Activated naive CD4-positive, alpha-beta T cell treated with anti-CD3 and anti-CD28 coated beads for 36 hours (primary cell): ENCODE measurements around the gene ITGAD. TPM values are rescaled to one million over a fixed set of nuclear protein-coding genes. Genes with fewer than 3 reads are reported as not detected.

Source experiments
- CTCF ChIA-PET: fragments of 350-600 bp; sonication (Branson Sonifier 250); formaldehyde crosslinking; loops from one replicate; lab custom pipeline; 2021; ENCODE audit warnings: antibody characterized with exemption; lab: Charles Lee
- DNase-seq: peaks from one replicate; pipeline ENCODE4 v3.0.0-alpha.2; 2020
- H3K27ac Mint-ChIP-seq: one replicate; pipeline ENCODE4 v1.8.0; 2021; ENCODE audit warnings: mild to moderate bottlenecking, mixed read lengths
- H3K27me3 Mint-ChIP-seq: one replicate; pipeline ENCODE4 v1.8.0; 2021; ENCODE audit warnings: low read depth, mixed read lengths
- H3K36me3 Mint-ChIP-seq: one replicate; pipeline ENCODE4 v1.8.0; 2021; ENCODE audit warnings: low read depth, mixed read lengths
- H3K4me1 Mint-ChIP-seq: one replicate; pipeline ENCODE4 v1.8.0; 2021; ENCODE audit warnings: low read depth, mixed read lengths
- H3K4me3 Mint-ChIP-seq: one replicate; pipeline ENCODE4 v1.8.0; 2021; ENCODE audit warnings: mild to moderate bottlenecking, moderate library complexity, mixed read lengths
- H3K9me3 Mint-ChIP-seq: one replicate; pipeline ENCODE4 v1.8.0; 2021; ENCODE audit warnings: mixed read lengths
- intact Hi-C: fragments of 100-400 bp; cut with micrococcal nuclease; formaldehyde crosslinking; loops from one replicate; pipeline ENCODE4 v1.15.1; 2023
- total RNA-seq, 2 experiments: library from RNA; stranded (reverse); gene quantifications; one replicate each; pipeline ENCODE4 v1.2.3, GENCODE V29; 2021

ITGAD gene
- total RNA-seq, 2 experiments from 2014 or later = not detected

- Mint-ChIP-seq H3K27me3 (no peaks in the 10 kb centered on the region), H3K4me3 (no peak overlapping the region), H3K4me1 (peaks cover 27% of the 10 kb centered on the region), H3K27ac (no peak overlapping the region), H3K36me3 (no peaks in the 10 kb centered on the region), H3K9me3 (no peaks in the 10 kb centered on the region)
- CTCF ChIA-PET = interaction anchor here (1.0 kb wide), 1 partner anchor 215 kb away, joined by 3 read pairs; no protein-coding TSS in a partner anchor
- intact Hi-C loops = loop anchor here (10.0 kb wide), 1 partner anchor 152 kb away; the partner anchor contains the start of gene PYCARD
- DNase-seq = no peak
These were observed 36.4 kb upstream of the ITGAD start for GRCh38 chr16:31356566-31357323.

- H3K27ac Mint-ChIP-seq = no peak overlapping the region
- H3K4me1 Mint-ChIP-seq = peaks cover 20% of the 10 kb centered on the region
- H3K27me3 Mint-ChIP-seq = no peaks in the 10 kb centered on the region
- intact Hi-C loops = loop anchor here (10.0 kb wide), 1 partner anchor 153 kb away; the partner anchor contains the start of gene PYCARD
- no peaks in the 10 kb centered on the region for H3K36me3 Mint-ChIP-seq
- no peak overlapping the region for H3K4me3 Mint-ChIP-seq
- CTCF ChIA-PET = interaction anchor here (1.0 kb wide), 1 partner anchor 215 kb away, joined by 3 read pairs; no protein-coding TSS in a partner anchor
- H3K9me3 Mint-ChIP-seq = no peaks in the 10 kb centered on the region
- DNase-seq = peak; percentile 19
These were observed 35.6 kb upstream of the ITGAD start for GRCh38 chr16:31357324-31358109.

- no peak overlapping the region for H3K27ac Mint-ChIP-seq
- DNase-seq = no peak
- H3K36me3 Mint-ChIP-seq = no peaks in the 10 kb centered on the region
- H3K27me3 Mint-ChIP-seq = no peaks in the 10 kb centered on the region
- CTCF ChIA-PET = interaction anchor here (0.7 kb wide), 1 partner anchor 24 kb away, joined by 3 read pairs; no protein-coding TSS in a partner anchor
- intact Hi-C loops = no loop called here
- H3K4me1 Mint-ChIP-seq = peaks cover 6% of the 10 kb centered on the region
- no peaks in the 10 kb centered on the region for H3K9me3 Mint-ChIP-seq
- H3K4me3 Mint-ChIP-seq = no peak overlapping the region
These were observed 32.9 kb upstream of the ITGAD start for GRCh38 chr16:31360251-31360650.

- H3K27ac Mint-ChIP-seq = no peak overlapping the region
- CTCF ChIA-PET = interaction anchor here (0.7 to 1.2 kb wide), 2 partner anchors 219 to 224 kb away, joined by 3 to 4 read pairs; no protein-coding TSS in a partner anchor
- intact Hi-C loops = no loop called here
These were observed 31.7 kb upstream of the ITGAD start for GRCh38 chr16:31361201-31362110.

GRCh38 chr16:31362476-31363405 lies 30.4 kb upstream of the ITGAD start:
- H3K4me3 Mint-ChIP-seq = no peak overlapping the region
- no peaks in the 10 kb centered on the region for H3K36me3 Mint-ChIP-seq
- H3K9me3 Mint-ChIP-seq = no peaks in the 10 kb centered on the region
- DNase-seq = no peak
- H3K27me3 Mint-ChIP-seq = no peaks in the 10 kb centered on the region
- H3K4me1 Mint-ChIP-seq = peaks cover 11% of the 10 kb centered on the region
- intact Hi-C loops = no loop called here
- H3K27ac Mint-ChIP-seq = no peak overlapping the region
- CTCF ChIA-PET = no interaction called here

More at GRCh38 chr16:31361201-31362110, 31.7 kb upstream of the ITGAD start:
- peaks cover 4% of the 10 kb centered on the region for H3K4me1 Mint-ChIP-seq
- no peaks in the 10 kb centered on the region for H3K36me3 Mint-ChIP-seq
- DNase-seq = no peak
- H3K27me3 Mint-ChIP-seq = no peaks in the 10 kb centered on the region
- no peak overlapping the region for H3K4me3 Mint-ChIP-seq
- no peaks in the 10 kb centered on the region for H3K9me3 Mint-ChIP-seq

- no peaks in the 10 kb centered on the region for H3K27me3 Mint-ChIP-seq
- no peak overlapping the region for H3K27ac Mint-ChIP-seq
- no peak overlapping the region for H3K4me3 Mint-ChIP-seq
- CTCF ChIA-PET = no interaction called here
- intact Hi-C loops = no loop called here
- no peaks in the 10 kb centered on the region for H3K9me3 Mint-ChIP-seq
- no peaks in the 10 kb centered on the region for H3K36me3 Mint-ChIP-seq
- DNase-seq = no peak
- H3K4me1 Mint-ChIP-seq = peaks cover 12% of the 10 kb centered on the region
These were observed 29.4 kb upstream of the ITGAD start for GRCh38 chr16:31363721-31364120.

- no peaks in the 10 kb centered on the region for H3K9me3 Mint-ChIP-seq
These were observed 28.7 kb upstream of the ITGAD start for GRCh38 chr16:31364421-31364820.

GRCh38 chr16:31365131-31365865 lies 27.8 kb upstream of the ITGAD start:
- DNase-seq = no peak
- H3K4me3 Mint-ChIP-seq = no peak overlapping the region
- H3K9me3 Mint-ChIP-seq = no peaks in the 10 kb centered on the region
- no peaks in the 10 kb centered on the region for H3K36me3 Mint-ChIP-seq
- no peaks in the 10 kb centered on the region for H3K27me3 Mint-ChIP-seq
- intact Hi-C loops = no loop called here
- CTCF ChIA-PET = no interaction called here
- H3K27ac Mint-ChIP-seq = no peak overlapping the region
- peaks cover 12% of the 10 kb centered on the region for H3K4me1 Mint-ChIP-seq

More at GRCh38 chr16:31364421-31364820, 28.7 kb upstream of the ITGAD start:
- no peak for DNase-seq
- intact Hi-C loops = no loop called here
- no peaks in the 10 kb centered on the region for H3K27me3 Mint-ChIP-seq
- no peak overlapping the region for H3K27ac Mint-ChIP-seq
- no peaks in the 10 kb centered on the region for H3K36me3 Mint-ChIP-seq
- CTCF ChIA-PET = no interaction called here
- peaks cover 12% of the 10 kb centered on the region for H3K4me1 Mint-ChIP-seq
- H3K4me3 Mint-ChIP-seq = no peak overlapping the region

GRCh38 chr16:31367853-31368252 lies 25.3 kb upstream of the ITGAD start:
- H3K27ac Mint-ChIP-seq = no peak overlapping the region
- CTCF ChIA-PET = no interaction called here

GRCh38 chr16:31371008-31371407 lies 22.1 kb upstream of the ITGAD start:
- Mint-ChIP-seq H3K36me3 (no peaks in the 10 kb centered on the region), H3K27ac (no peak overlapping the region), H3K4me3 (no peak overlapping the region), H3K9me3 (peaks cover 2% of the 10 kb centered on the region), H3K4me1 (peaks cover 12% of the 10 kb centered on the region), H3K27me3 (no peaks in the 10 kb centered on the region)
- CTCF ChIA-PET = interaction anchor here (2.2 kb wide), 1 partner anchor 12 kb away, joined by 9 read pairs; no protein-coding TSS in a partner anchor
- DNase-seq = no peak
- intact Hi-C loops = no loop called here

More at GRCh38 chr16:31367853-31368252, 25.3 kb upstream of the ITGAD start:
- intact Hi-C loops = no loop called here
- DNase-seq = no peak
- Mint-ChIP-seq H3K9me3 (no peaks in the 10 kb centered on the region), H3K4me3 (no peak overlapping the region), H3K36me3 (no peaks in the 10 kb centered on the region), H3K4me1 (peaks cover 12% of the 10 kb centered on the region), H3K27me3 (no peaks in the 10 kb centered on the region)
